Measurements from ENCODE around the gene BRINP1.

Gene BRINP1

DNA sequence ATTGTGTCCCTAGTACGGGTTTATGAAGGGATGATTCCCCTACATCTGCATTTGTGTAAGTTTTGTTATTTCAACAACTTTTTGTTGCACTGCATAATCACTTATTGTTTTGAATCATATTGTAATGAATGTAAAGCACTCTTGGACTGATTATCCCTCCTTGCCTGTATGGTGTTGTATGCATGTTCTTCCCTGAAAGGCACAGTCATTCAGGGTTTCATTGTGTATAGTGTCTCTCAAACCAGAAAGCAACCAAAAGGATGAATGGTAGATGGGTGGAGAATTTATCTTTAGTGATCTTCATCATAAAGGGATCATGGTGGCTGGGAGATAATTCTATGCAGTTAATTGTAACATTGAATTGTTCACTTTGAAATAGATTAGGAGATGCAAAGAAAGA, 247.3 kb downstream of the BRINP1 start:
- H3K36me3 ChIP-seq (ENCODE audit: control insufficient read depth in 2 of 2, insufficient read depth in 1 of 2, low read length in 2 of 2), result no peaks in the 10 kb centered on the region
- no peak for TF ChIP-seq HOXA7 (CRISPR knock-in tag; IDR thresholded peaks at IDR 0.05; ENCODE audit: borderline replicate concordance)
- TF ChIP-seq ZNF660 (tag by site-specific recombination; IDR thresholded peaks at IDR 0.05), result no peak
- TF ChIP-seq ZSCAN18 (tag by site-specific recombination; IDR thresholded peaks at IDR 0.05), result no peak
- TF ChIP-seq TRIM28 (IDR thresholded peaks at IDR 0.05; ENCODE audit: borderline replicate concordance, low read length), result no peak
- TF ChIP-seq WT1 (tag by site-specific recombination; IDR thresholded peaks at IDR 0.05), result no peak
- TF ChIP-seq, protein P1, sequence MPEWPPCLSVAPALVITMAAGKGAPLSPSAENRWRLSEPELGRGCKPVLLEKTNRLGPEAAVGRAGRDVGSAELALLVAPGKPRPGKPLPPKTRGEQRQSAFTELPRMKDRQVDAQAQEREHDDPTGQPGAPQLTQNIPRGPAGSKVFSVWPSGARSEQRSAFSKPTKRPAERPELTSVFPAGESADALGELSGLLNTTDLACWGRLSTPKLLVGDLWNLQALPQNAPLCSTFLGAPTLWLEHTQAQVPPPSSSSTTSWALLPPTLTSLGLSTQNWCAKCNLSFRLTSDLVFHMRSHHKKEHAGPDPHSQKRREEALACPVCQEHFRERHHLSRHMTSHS (tag by site-specific recombination; IDR thresholded peaks at IDR 0.05), result no peak
- no peak for TF ChIP-seq ZNF555 (tag by site-specific recombination; conservative IDR thresholded peaks at IDR 0.05)
- no peak for TF ChIP-seq ZBTB48 (tag by site-specific recombination; IDR thresholded peaks at IDR 0.05)
- TF ChIP-seq HOXD13 (CRISPR knock-in tag; IDR thresholded peaks at IDR 0.05; ENCODE audit: borderline replicate concordance), result no peak
- no peak for TF ChIP-seq ZNF354C (tag by site-specific recombination; IDR thresholded peaks at IDR 0.05; ENCODE audit: borderline replicate concordance, low read depth)
- no peak for TF ChIP-seq ZNF639 (tag by site-specific recombination; IDR thresholded peaks at IDR 0.05)
- TF ChIP-seq ZNF223 (tag by site-specific recombination; IDR thresholded peaks at IDR 0.05), result no peak
- TF ChIP-seq SETDB1 (IDR thresholded peaks at IDR 0.05; ENCODE audit: insufficient read length, low read length), result no peak
- no peak for TF ChIP-seq ZNF518A (tag by site-specific recombination; conservative IDR thresholded peaks at IDR 0.05; ENCODE audit: low read depth)
- no peak for TF ChIP-seq ZNF132 (tag by site-specific recombination; IDR thresholded peaks at IDR 0.05; ENCODE audit: borderline replicate concordance)
- TF ChIP-seq SCRT2 (tag by site-specific recombination; IDR thresholded peaks at IDR 0.05), result no peak
- no peak for TF ChIP-seq ZNF394 (tag by site-specific recombination; IDR thresholded peaks at IDR 0.05; ENCODE audit: borderline replicate concordance)
- no peak for TF ChIP-seq ZNF157 (tag by site-specific recombination; IDR thresholded peaks at IDR 0.05)
- no peaks in the 10 kb centered on the region for H3K9me3 ChIP-seq (ENCODE audit: control insufficient read depth, insufficient read depth, low read depth, low read length)
- no peak overlapping the region for H3K4me3 ChIP-seq (ENCODE audit: low read depth, low read length)
- no peaks in the 10 kb centered on the region for H3K4me1 ChIP-seq (ENCODE audit: control insufficient read depth, insufficient read depth, low read length)
- ChIA-PET POLR2A (no interaction called here), CTCF (no interaction called here)
- H3K27ac ChIP-seq (ENCODE audit: extremely low read depth, low read depth, low read length), result no peak overlapping the region

DNA sequence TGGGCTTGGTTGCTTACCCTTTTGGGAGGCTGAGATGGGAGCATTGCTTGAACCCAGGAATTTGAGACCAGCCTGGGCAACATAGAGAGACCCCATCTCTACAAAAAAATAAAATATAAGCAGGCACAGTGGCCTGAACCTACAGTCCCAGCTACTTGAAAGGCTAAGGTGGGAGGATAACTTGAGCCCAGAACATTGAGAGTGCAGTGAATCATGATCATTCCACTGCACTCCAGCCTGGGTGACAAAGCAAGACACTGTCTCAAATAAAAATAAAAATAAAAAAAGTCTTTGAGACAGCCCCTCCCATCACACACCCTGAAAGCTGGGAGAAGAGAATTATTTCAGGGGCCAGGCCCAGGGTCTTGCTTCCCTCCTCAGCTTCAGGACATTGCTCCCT, 251.8 kb downstream of the BRINP1 start:
- POLR2A ChIA-PET, result no interaction called here
- no peaks in the 10 kb centered on the region for H3K9me3 ChIP-seq (ENCODE audit: control insufficient read depth, insufficient read depth, low read depth, low read length)
- no peak overlapping the region for H3K27ac ChIP-seq (ENCODE audit: extremely low read depth, low read depth, low read length)
- no peak overlapping the region for H3K4me3 ChIP-seq (ENCODE audit: low read depth, low read length)
- CTCF ChIA-PET, result no interaction called here
- H3K36me3 ChIP-seq (ENCODE audit: control insufficient read depth in 2 of 2, insufficient read depth in 1 of 2, low read length in 2 of 2), result no peaks in the 10 kb centered on the region
- H3K4me1 ChIP-seq (ENCODE audit: control insufficient read depth, insufficient read depth, low read length), result no peaks in the 10 kb centered on the region
- no peak for TF ChIP-seq ZNF518A (tag by site-specific recombination; conservative IDR thresholded peaks at IDR 0.05; ENCODE audit: low read depth)
